ENCODE data around the gene SLC5A10.
"Not testable (repeated sequence)": the region's sequence is repeated elsewhere in the genome, so short reads cannot be mapped to it uniquely, and the experiment has no call there.

SLC5A10 gene

GRCh38 chr17:18951941-18952842, at the start of gene SLC5A10:
TSS of gene SLC5A10 (plus strand) at chr17:18952165. CDS start at chr17:18952206, 41 bp downstream.
- DNase-seq (ENCODE audit: low read depth in 2 of 2): no peak

DNA sequence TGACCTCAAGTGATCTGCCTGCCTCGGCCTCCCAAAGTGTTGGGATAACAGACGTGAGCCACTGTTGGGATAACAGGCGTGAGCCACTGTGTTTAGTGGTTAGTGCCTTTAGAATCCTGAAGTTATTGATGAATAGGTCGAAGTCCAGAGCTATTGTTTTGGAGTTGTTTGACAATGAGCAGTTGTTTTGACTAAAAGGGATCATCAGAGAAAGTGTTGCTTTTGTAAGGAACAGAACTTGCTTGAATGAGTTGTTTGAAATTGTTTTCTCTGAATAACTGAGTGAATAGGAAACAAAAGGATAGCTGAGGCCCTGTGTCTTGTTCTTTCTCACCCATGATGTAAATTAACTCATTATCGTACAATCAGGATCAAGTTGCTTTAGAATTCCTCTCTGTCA, 47.5 kb upstream of the SLC5A10 start:
- DNase-seq (ENCODE audit: low read depth in 2 of 2): no peak

DNA sequence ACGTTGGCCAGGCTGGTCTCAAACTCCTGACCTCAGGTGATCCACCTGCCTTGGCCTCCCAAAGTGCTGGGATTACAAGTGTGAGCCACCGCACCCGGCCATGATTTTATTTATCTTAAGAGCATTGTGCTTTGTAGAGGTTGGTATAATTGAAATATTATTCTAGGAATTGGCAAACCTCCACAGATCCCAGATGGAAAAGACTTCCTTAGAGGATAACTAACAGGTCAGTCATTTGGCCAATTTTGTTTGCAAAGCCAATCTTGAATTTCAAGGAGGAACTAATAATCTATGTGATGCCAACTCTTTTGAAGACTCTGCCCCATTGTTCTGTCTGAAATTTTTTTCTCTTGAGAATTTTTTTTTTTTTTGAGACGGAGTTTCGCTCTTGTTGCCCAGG, 46.7 kb upstream of the SLC5A10 start:
- DNase-seq (ENCODE audit: low read depth in 2 of 2): no peak

DNA sequence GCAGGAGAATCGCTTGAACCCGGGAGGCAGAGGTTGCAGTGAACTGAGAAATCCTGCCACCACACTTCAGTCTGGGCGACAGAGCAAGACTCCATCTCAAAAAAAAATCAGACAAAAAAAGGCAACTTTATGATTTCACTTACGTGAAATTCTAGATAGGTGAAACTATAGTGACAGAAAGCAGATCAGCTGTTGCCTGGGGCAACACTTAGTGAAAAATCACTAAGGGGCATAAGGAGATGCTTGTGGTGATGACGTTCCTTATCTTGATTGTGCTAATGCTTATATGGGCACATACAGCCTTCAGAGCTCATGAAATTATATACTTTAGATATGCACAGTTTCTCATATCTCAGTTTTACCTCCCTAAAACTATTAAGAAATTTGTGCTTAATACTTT, 41.6 kb upstream of the SLC5A10 start:
- DNase-seq (ENCODE audit: low read depth in 2 of 2): no peak

- DNase-seq (ENCODE audit: low read depth in 2 of 2): no peak
Measured at GRCh38 chr17:18910881-18911280, 41.1 kb upstream of the SLC5A10 start.

- DNase-seq (ENCODE audit: low read depth in 2 of 2): no peak
Measured at GRCh38 chr17:18916816-18917500, 35.0 kb upstream of the SLC5A10 start.

DNA sequence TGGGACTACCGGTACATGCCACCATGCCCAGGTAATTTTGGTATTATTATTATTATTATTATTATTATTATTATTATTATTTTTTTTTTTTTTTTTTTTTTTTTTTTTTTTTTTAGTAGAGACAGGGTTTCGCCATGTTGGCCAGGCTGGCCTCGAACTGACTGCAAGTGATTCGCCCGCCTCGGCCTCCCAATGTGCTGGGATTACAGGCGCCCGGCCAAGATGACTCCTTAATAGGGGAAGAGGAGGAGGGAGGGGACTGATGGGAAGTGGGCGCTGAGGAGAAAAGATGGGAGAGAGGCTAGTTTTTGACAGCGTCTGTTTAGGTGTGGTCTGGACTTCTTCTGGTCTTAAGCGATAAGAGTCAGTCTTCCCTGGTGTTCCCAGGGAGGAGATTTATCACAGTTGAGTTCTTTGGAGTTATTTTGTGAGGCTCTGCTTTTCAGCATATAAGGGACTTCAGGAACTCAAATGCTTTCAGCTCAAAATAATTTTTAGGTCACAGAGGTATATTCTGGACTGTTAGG, 34.4 kb upstream of the SLC5A10 start:
- DNase-seq (ENCODE audit: low read depth in 2 of 2): no peak

GRCh38 chr17:18919963-18920362, 32.0 kb upstream of the SLC5A10 start:
- DNase-seq (ENCODE audit: low read depth in 2 of 2): no peak

GRCh38 chr17:18920911-18921441, 31.0 kb upstream of the SLC5A10 start:
- DNase-seq (ENCODE audit: low read depth in 2 of 2): no peak

DNA sequence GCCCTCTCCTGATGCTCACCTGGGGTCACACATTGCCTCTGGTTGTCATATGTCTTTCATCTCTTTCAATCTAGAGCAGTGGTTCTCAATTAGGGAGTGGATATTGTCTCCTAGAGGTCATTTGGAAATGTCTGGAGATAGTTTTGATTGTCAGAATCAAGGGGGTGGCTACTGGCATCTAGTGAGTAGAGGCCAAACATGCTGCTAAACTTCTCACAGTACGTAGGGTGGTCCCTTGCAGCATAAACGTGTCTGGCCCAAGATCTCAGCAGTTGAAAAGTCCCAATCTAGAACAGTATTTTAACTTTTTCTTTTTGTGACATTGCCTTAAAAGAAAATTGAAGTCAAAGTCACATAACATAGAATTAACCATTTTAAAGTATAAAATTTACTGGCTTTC, 30.5 kb upstream of the SLC5A10 start:
- DNase-seq (ENCODE audit: low read depth in 2 of 2): no peak

- no peak for DNase-seq (ENCODE audit: low read depth in 2 of 2)
Measured at GRCh38 chr17:18921912-18922451, 30.0 kb upstream of the SLC5A10 start.

- not testable (repeated sequence) for DNase-seq (ENCODE audit: low read depth in 2 of 2)
Measured at GRCh38 chr17:18922596-18922995, 29.4 kb upstream of the SLC5A10 start.

GRCh38 chr17:18925187-18925586, 26.8 kb upstream of the SLC5A10 start:
- no peak for DNase-seq (ENCODE audit: low read depth in 2 of 2)

GRCh38 chr17:18928628-18929125, 23.3 kb upstream of the SLC5A10 start:
- no peak for DNase-seq (ENCODE audit: low read depth in 2 of 2)

GRCh38 chr17:18932360-18933055, 19.5 kb upstream of the SLC5A10 start:
- no peak for DNase-seq (ENCODE audit: low read depth in 2 of 2)

- DNase-seq (ENCODE audit: low read depth in 2 of 2): no peak
Measured at GRCh38 chr17:18933102-18934058, 18.6 kb upstream of the SLC5A10 start.

DNA sequence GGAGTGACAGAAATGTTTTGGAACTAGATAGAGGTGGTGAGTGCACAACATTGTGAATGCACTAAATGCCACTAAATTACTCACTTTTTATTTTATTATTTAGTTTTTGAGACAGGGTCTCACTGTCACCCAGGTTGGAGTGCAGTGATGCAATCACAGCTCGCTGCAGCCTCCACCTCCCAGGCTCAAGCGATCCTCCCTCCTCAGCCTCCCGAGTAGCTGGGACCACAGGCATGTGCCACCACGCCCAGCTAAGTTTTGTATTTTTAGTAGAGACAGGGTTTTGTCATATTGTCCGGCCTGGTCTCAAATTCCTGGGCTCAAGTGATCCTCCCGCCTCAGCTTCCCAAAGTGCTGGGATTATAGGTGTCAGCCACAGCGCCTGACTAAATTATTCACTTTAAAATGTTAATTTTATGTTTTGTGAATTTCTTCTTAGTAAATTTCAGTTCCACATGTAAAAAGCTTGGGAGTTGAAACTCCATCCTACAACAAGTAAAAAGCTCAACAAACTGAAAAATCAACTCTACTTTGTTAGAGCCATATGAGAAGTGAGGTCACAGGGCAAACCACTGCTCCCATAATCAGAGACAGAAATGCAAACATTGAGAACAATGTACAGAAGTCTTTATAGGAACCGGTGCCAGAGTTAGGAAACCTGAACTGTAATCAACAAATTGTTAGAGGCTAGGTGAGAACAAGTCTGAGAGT, 13.8 kb upstream of the SLC5A10 start:
- no peak for DNase-seq (ENCODE audit: low read depth in 2 of 2)

DNA sequence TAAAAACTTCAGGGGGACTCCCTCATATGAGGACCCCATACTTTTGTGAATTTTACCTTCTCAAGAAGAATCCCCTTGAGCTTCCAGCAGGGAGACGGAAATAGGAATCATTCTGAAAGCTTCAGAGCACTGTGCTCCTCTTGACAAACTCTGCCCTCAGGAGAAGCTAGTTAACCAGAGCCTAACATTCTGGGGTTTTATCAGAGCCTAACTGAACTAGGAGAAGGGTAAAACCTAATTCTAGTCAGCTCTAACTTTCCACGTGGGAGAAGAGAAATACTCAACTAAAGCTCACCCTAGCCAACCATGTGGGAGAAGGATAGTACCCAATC, 13.3 kb upstream of the SLC5A10 start:
- no peak for DNase-seq (ENCODE audit: low read depth in 2 of 2)

- no peak for DNase-seq (ENCODE audit: low read depth in 2 of 2)
Measured at GRCh38 chr17:18944646-18945045, 7.3 kb upstream of the SLC5A10 start.

GRCh38 chr17:18946536-18946935, 5.4 kb upstream of the SLC5A10 start:
- no peak for DNase-seq (ENCODE audit: low read depth in 2 of 2)
